ENCODE results near the gene DSN1.

The DSN1 gene

DNA sequence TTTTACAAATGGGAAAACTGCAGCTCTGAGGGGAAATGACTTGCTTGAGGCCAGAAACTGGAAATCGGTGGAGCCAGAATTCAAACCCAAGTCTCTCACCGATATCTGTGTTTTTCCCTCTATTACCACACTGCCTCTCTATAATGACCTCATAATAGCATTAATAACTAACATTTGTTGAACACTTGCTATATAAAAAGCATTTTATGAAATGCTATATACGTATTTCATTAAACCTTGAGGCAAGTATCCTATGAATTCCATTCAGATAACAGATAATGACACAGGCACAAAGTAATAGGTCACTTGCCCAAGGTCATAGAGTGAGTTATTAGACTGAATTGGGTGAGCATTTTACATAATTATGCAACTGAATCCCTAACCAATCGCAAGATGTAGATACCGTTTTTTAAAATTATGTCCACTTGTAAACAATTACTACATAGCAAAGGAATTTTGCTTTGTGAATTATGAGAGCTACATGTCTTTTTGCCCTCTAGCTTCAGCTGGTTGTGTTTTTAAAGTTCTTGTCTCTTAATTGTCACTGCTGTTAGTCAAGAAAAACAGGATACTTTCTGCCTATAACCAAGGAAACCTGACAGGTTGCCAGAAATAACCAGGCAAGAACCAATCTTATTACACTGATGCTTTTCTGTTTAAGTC lies 4.7 kb downstream of the DSN1 start:
- no peak for TF ChIP-seq POLR2A (IDR thresholded peaks at IDR 0.05; ENCODE audit: low read depth, low read length)
- TF ChIP-seq SPI1 (IDR thresholded peaks at IDR 0.05; ENCODE audit: low read depth, low read length) = no peak
- TF ChIP-seq POLR2AphosphoS5 (IDR thresholded peaks at IDR 0.05; ENCODE audit: low read depth, low read length) = no peak
- no peak for DNase-seq (ENCODE audit: insufficient read length, low spot score)
- no peak for FAIRE-seq

DNA sequence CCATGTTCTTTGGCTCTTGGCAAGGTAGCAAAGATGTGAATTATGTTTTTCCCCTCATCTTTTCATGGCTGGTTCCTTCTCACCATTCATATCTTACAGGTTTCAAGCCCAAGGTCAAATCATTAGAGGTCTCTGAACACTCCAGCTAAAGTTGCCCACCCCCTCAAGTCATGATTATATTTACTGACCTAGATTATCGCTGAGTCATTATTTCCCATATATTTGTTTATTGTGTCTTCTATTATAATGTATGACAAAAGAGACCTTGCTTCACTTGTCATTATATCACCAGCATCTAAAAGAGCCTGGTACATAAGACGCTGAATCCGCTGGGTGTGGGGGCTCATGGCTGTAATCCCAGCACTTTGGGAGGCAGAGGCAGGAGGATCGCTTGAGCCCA lies 12.4 kb downstream of the DSN1 start:
- TF ChIP-seq POU2F2 (IDR thresholded peaks at IDR 0.05; ENCODE audit: low read depth, low read length) (no peak), POLR2AphosphoS5 (IDR thresholded peaks at IDR 0.05; ENCODE audit: low read depth, low read length) (no peak), TAF1 (IDR thresholded peaks at IDR 0.05; ENCODE audit: low read depth, low read length) (no peak), PAX5 (IDR thresholded peaks at IDR 0.05; ENCODE audit: insufficient read depth, low read length, severe bottlenecking) (no peak), SPI1 (IDR thresholded peaks at IDR 0.05; ENCODE audit: low read depth, low read length) (no peak), POLR2A (IDR thresholded peaks at IDR 0.05; ENCODE audit: low read depth, low read length) (no peak)
- no peak for FAIRE-seq
- DNase-seq (ENCODE audit: insufficient read length, low spot score) = no peak

DNA sequence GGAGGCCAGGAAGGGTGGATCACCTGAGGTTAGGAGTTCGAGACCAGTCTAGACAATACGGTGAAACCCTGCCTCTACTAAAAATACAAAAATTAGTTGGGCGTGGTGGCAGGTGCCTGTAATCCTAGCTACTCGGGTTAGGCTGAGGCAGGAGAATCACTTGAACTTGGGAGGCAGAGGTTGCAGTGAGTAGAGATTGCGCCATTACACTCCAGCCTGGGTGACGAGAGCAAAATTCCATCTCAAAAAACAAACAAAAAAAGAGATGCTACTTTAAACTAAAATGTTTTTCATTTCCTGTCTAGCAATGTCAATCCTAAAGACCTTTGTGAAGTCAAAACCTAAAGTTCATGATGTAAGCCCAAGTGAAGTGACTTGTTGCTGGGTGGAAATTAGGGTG lies 12.9 kb downstream of the DSN1 start:
- no peak for DNase-seq (ENCODE audit: insufficient read length, low spot score)
- TF ChIP-seq POLR2A (IDR thresholded peaks at IDR 0.05; ENCODE audit: low read depth, low read length) (no peak), POU2F2 (IDR thresholded peaks at IDR 0.05; ENCODE audit: low read depth, low read length) (no peak)
- no peak for FAIRE-seq

DNA sequence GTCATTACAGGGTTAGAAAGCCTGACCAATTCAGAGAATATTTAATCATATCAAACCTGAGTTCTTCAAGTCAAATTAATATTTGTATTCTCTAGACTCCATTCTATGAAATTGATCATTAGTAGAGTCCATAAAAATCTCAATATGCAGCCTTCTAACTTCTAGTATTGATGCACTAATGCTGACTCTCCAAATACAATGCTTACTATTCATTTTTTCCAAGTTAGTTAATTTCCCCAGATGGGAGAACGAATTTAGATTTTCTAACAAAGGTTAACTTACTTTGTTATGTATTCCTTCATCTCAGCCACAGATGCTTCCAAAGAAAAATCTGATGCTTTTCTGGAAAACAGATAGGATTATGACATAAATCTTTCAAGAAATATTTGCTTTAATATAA lies 15.3 kb downstream of the DSN1 start:
- DNase-seq (ENCODE audit: insufficient read length, low spot score) (no peak), FAIRE-seq (no peak)
- no peak for TF ChIP-seq PAX5 (IDR thresholded peaks at IDR 0.05; ENCODE audit: insufficient read depth, low read length, severe bottlenecking)
- no peak for TF ChIP-seq SPI1 (IDR thresholded peaks at IDR 0.05; ENCODE audit: low read depth, low read length)
- TF ChIP-seq POLR2AphosphoS5 (IDR thresholded peaks at IDR 0.05; ENCODE audit: low read depth, low read length) = no peak
- TF ChIP-seq POLR2A (IDR thresholded peaks at IDR 0.05; ENCODE audit: low read depth, low read length) = no peak
- no peak for TF ChIP-seq POU2F2 (IDR thresholded peaks at IDR 0.05; ENCODE audit: low read depth, low read length)
- TF ChIP-seq TAF1 (IDR thresholded peaks at IDR 0.05; ENCODE audit: low read depth, low read length) = no peak

DNA sequence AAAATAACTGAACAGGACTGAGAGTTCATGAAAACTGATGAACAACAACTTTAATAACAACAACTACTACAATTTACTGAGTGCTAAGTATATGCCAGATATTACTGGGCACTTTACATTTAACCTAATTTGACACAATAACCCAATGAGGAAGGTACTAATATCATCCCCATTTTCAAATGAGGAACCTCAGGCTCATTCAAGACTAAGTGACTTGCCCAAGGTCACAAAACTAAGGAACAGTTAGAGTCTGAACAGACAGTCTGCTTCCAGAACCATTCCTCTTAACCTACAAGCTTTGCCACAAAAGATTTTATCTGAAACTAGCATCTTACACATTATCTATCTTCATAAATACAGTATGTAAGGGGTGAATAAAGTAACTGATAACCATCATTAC lies 17.1 kb downstream of the DSN1 start:
- FAIRE-seq (peak; percentile 40), DNase-seq (ENCODE audit: insufficient read length, low spot score) (no peak)
- TF ChIP-seq PAX5 (IDR thresholded peaks at IDR 0.05; ENCODE audit: insufficient read depth, low read length, severe bottlenecking) (no peak), POU2F2 (IDR thresholded peaks at IDR 0.05; ENCODE audit: low read depth, low read length) (no peak), POLR2AphosphoS5 (IDR thresholded peaks at IDR 0.05; ENCODE audit: low read depth, low read length) (no peak), TAF1 (IDR thresholded peaks at IDR 0.05; ENCODE audit: low read depth, low read length) (no peak), SPI1 (IDR thresholded peaks at IDR 0.05; ENCODE audit: low read depth, low read length) (no peak), POLR2A (IDR thresholded peaks at IDR 0.05; ENCODE audit: low read depth, low read length) (no peak)

DNA sequence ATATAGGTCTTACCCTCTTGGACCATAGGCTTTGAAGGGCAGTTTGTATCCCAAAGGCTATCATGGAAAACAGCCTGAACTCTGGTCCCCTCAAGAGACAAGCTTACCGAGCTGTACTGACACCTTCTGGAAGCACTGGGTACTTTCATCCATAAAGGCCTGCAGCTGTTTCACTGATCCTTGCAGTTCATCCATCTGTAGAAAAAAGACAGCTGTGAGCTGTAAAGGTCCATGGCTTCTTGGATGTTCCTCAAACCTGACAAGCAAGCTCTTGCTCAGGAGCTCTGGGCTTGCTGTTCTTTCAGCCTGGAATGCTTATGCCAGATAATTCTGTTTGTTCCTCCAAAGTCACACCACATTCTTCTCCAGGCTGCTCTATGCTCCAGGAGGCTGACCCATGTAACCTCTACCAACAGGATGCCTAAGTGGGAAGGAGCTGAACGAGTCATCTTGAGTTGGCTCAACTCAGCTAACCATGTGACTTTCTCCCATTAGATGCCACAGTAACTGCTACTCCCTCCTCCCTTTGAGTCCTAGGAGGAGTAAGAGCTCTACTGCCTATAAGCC lies 18.8 kb downstream of the DSN1 start:
- TF ChIP-seq PAX5 (IDR thresholded peaks at IDR 0.05; ENCODE audit: insufficient read depth, low read length, severe bottlenecking) = no peak
- TF ChIP-seq POLR2A (IDR thresholded peaks at IDR 0.05; ENCODE audit: low read depth, low read length) = no peak
- no peak for TF ChIP-seq TAF1 (IDR thresholded peaks at IDR 0.05; ENCODE audit: low read depth, low read length)
- TF ChIP-seq POLR2AphosphoS5 (IDR thresholded peaks at IDR 0.05; ENCODE audit: low read depth, low read length) = no peak
- no peak for TF ChIP-seq SPI1 (IDR thresholded peaks at IDR 0.05; ENCODE audit: low read depth, low read length)
- DNase-seq (ENCODE audit: insufficient read length, low spot score) (no peak), FAIRE-seq (peak; percentile 74)

DNA sequence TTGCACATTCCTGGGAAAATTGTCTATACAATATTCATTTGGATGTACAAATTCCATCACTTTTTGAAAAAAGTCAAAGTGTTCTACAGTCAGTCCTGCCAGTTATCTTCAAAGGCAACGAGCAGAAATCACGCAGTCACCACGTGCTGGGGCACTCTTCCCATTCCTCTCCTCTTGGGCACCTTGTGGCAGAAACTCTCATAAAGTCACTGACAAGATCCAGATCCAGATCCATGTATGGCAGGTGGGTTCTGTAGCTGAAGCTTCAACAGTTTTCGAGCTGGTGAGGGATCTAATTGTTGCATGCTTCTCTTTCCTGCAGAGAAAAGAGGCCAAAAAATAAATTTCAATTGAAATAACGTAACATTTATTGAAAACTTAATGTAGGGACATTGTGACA lies 21.0 kb downstream of the DSN1 start:
- DNase-seq (ENCODE audit: insufficient read length, low spot score) (no peak), FAIRE-seq (no peak)
- TF ChIP-seq SPI1 (IDR thresholded peaks at IDR 0.05; ENCODE audit: low read depth, low read length) (no peak), POU2F2 (IDR thresholded peaks at IDR 0.05; ENCODE audit: low read depth, low read length) (no peak), PAX5 (IDR thresholded peaks at IDR 0.05; ENCODE audit: insufficient read depth, low read length, severe bottlenecking) (no peak)

DNA sequence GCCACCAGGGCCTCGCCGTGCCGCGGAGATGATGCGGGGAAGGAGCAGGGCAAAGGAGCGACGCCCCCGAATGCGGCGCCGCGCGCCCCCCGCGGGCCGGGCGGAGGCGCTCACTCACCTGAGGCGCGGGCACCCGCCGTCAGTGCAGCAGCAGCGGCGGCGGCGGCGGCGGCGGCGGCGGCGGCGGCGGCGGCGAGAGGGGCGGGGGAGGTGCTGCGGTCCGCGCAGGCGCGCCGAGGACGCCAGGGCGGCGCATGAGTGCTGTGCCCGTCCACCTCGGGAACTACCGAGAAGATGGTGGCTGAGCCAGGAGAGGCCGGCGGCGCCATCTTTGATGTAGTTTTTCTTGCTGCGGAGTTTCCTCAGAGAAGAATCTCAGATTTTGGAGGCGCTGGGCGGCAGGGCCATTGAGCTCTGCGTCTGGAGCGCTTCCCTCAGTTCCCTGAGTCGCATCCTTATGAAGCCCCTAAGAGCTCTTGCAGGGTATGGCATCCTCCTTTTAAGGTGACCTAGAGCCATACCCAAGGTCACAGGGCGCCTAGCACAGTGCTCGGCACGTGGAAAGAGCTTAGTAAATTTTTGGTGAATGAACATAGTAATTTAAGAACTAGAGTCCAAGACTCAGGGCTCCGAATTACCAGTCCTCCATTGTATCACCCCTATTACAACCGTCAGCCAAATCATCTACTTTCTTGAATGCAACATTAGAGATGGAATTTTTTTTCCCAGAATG lies 27.5 kb downstream of the DSN1 start, which contains the start of gene NDRG3:
Gene NDRG3 (minus strand): TSS at position 164 of the 733 bp plus-strand sequence. CDS start 24,355 bp downstream, outside the sequence.
- peak; percentile 86 for FAIRE-seq
- TF ChIP-seq POLR2AphosphoS5 (IDR thresholded peaks at IDR 0.05; ENCODE audit: low read depth, low read length) (0 out of 2 replicates have a peak, but pooled peaks have one; percentile 30), TAF1 (IDR thresholded peaks at IDR 0.05; ENCODE audit: low read depth, low read length) (peak; percentile 48; the same call in 1 of the 2 replicates), POLR2A (IDR thresholded peaks at IDR 0.05; ENCODE audit: low read depth, low read length) (peak; percentile 59; the same call in 1 of the 2 replicates), SPI1 (IDR thresholded peaks at IDR 0.05; ENCODE audit: low read depth, low read length) (no peak), POU2F2 (IDR thresholded peaks at IDR 0.05; ENCODE audit: low read depth, low read length) (no peak), PAX5 (IDR thresholded peaks at IDR 0.05; ENCODE audit: insufficient read depth, low read length, severe bottlenecking) (no peak)
- peak; percentile 93 for DNase-seq (ENCODE audit: insufficient read length, low spot score)

DNA sequence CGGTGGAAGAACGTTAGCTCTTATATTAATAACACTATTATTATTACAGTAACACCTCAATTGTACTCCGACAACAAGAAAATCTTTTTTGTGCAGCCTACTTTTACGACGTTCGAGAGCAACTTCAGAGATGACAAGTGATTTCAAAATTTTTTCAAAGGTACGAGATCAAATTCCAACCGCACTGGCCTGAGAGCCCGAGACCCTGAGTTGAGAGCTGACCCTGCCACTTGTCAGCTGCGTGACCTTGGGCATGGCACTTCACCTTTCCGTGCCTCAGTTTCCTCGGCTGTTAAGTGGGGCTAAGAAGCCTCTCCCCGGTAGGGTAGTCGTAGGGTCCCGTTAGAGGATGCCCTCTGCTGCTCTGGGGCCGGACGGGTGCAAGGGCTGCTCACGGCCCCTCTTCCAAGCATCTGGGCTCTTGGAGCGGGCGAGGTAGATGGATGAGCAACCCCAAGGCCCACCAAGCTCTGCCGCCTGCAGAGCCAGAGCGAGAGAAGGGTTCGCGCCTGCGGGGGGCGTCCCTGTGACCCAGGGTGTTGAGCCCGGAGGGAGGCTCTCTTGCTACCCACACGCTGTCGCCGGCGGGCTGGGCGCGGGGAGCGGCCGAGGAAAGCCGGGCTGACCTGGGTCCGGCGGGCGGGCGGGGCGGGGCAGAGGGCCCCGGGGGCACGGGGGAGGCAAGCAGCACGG lies 28.2 kb downstream of the DSN1 start:
- no peak for FAIRE-seq
- no peak for TF ChIP-seq POLR2A (IDR thresholded peaks at IDR 0.05; ENCODE audit: low read depth, low read length)
- no peak for TF ChIP-seq SPI1 (IDR thresholded peaks at IDR 0.05; ENCODE audit: low read depth, low read length)
- TF ChIP-seq POU2F2 (IDR thresholded peaks at IDR 0.05; ENCODE audit: low read depth, low read length) = no peak
- no peak for TF ChIP-seq TAF1 (IDR thresholded peaks at IDR 0.05; ENCODE audit: low read depth, low read length)
- TF ChIP-seq PAX5 (IDR thresholded peaks at IDR 0.05; ENCODE audit: insufficient read depth, low read length, severe bottlenecking) = no peak
- TF ChIP-seq POLR2AphosphoS5 (IDR thresholded peaks at IDR 0.05; ENCODE audit: low read depth, low read length) = no peak
- DNase-seq (ENCODE audit: insufficient read length, low spot score) = no peak

Measured in GM12891 (cell line).